GM12891 (cell line): Measurements from ENCODE around the gene TRUB1.
"Not testable (repeated sequence)": the region's sequence is repeated elsewhere in the genome, so short reads cannot be mapped to it uniquely, and the experiment has no call there.

Source experiments
- DNase-seq: peaks from one replicate; pipeline ENCODE4 v3.0.0; 2011; ENCODE audit warnings: low spot score; ENCODE audit not compliant: insufficient read length
- FAIRE-seq: peaks from 2 replicates; lab custom pipeline; 2011; peaks lifted over from hg19 to GRCh38; lab: Jason Lieb, UNC
- PAX5 ChIP-seq: IDR thresholded peaks from 2 replicates; pipeline ENCODE4 v1.6.1; 2011; ENCODE audit warnings: low read length, moderate library complexity, mild to moderate bottlenecking; ENCODE audit not compliant: insufficient read depth, severe bottlenecking
- POLR2A ChIP-seq: IDR thresholded peaks from 2 replicates; pipeline ENCODE4 v1.6.1; 2011; ENCODE audit warnings: low read depth, low read length, control low read depth
- POLR2AphosphoS5 ChIP-seq: IDR thresholded peaks from 2 replicates; pipeline ENCODE4 v1.6.1; 2011; ENCODE audit warnings: low read depth, low read length, control low read depth
- POU2F2 ChIP-seq: IDR thresholded peaks from 2 replicates; pipeline ENCODE4 v1.6.1; 2011; ENCODE audit warnings: low read depth, mild to moderate bottlenecking, control low read depth, low read length, moderate library complexity
- SPI1 ChIP-seq: IDR thresholded peaks from 2 replicates; pipeline ENCODE4 v1.6.1; 2011; ENCODE audit warnings: low read depth, low read length, control low read depth
- TAF1 ChIP-seq: IDR thresholded peaks from 2 replicates; pipeline ENCODE4 v1.6.1; 2011; ENCODE audit warnings: low read depth, low read length, control low read depth

TRUB1 gene

DNA sequence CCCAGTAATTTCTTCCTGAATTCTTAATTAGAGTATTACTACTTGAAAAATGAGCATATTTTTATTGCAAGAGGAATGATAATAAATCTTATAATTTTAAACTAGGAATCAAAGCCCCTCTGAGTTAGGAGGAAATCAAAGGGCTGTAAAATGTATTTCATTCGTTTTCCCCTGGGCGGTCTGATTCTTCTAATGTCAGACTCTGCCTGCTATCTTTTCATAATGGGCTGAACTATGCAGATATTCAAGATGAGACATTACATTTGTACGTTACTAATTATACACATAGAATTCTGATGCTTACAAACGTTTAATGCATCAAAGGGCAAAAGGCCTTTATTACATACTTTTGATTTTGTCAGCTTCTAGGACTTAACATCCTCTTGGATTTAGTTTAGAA lies 16.0 kb upstream of the TRUB1 start:
- DNase-seq (no peak), FAIRE-seq (no peak)
- no peak for TF ChIP-seq PAX5
- no peak for TF ChIP-seq TAF1
- no peak for TF ChIP-seq POLR2AphosphoS5
- TF ChIP-seq SPI1 = no peak
- TF ChIP-seq POLR2A = no peak
- no peak for TF ChIP-seq POU2F2

DNA sequence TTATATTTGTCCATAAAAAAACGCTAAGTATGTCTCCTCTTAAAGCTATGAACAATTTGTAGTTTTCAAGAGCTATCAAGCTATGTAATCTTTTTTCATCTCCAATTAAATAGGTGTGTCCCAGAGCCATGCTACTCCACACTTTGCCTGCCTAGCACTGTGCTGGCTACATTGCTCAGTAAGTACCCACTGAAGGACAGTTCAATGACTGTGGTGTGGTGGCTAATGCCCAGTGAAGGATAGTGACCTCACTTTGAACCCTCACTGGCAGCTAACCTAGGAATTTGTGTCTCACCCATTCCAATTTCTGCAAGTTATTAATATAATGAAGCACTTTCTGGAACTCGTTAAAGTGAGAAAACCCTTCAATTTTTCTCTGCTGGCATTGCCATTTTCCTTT lies 14.4 kb upstream of the TRUB1 start:
- TF ChIP-seq SPI1 = no peak
- no peak for TF ChIP-seq PAX5
- no peak for TF ChIP-seq TAF1
- TF ChIP-seq POLR2AphosphoS5 = no peak
- no peak for TF ChIP-seq POU2F2
- no peak for TF ChIP-seq POLR2A
- DNase-seq (no peak), FAIRE-seq (no peak)

DNA sequence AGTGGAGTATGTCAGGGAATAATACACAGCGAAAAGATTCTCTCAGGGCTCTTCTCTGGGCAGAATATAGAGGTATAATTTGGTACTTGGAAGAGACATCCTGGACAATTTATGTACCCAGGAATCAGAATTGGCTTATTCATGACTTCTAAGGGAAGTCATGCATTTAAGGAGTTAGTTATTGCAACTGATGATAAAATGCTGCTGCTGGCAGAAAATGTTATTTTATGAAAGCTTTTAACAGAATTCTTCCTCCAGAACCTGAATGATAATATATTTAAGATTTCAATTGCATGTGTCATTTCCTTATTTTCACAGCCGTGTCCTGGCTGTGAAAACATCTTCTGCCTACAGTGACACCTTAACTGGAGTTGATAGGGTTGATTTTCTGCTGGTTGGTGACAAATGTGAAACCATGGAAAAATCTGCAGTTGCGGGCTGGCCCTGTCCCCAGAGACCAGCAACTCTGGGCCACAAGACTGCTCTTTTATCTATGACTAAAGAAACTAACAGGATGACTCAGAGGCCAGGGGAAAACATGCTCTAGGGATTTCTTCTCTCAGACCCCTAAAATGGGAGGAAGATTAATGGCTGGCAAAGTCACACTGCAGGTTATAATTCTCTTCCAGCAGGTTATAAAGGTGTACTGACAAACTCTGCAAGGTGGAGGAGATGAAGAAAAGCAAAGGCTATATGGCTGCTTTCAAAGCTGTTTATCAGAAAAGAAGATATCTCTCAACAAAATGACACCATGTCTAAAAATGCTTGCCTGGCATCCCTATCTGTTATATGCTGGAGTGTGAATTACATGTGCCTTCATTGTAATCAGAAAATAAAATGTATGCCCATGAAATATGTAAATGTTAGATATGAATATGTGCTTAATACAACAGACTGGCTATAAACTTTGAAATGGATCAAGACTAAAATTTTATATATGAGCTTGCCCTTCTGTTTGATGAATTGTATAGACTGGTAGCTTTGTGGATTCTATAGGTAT lies 12.1 kb upstream of the TRUB1 start:
- DNase-seq (peak; percentile 2), FAIRE-seq (peak; percentile 76)
- TF ChIP-seq TAF1 = no peak
- TF ChIP-seq POLR2A = no peak
- no peak for TF ChIP-seq POLR2AphosphoS5
- no peak for TF ChIP-seq POU2F2
- TF ChIP-seq PAX5 = no peak
- TF ChIP-seq SPI1 = no peak

DNA sequence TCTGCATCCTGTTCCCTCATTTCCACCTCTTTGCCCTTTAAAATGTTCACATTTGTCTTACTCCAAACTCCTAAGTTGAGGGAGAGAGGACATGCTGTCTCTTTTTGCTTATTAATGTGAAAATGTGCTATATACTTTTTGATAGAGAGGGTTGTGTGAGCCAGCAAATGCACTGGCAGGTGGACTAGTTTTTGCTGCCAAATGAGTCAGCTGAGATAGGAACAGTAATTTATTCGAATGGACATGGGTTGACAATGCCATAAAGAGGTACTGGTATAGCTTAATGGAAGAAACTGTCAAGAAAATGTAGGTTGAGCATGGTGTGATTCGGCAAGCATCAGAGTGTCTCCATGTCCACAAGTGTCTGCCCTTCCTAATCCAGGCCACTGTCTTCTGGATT lies 9.2 kb upstream of the TRUB1 start:
- no peak for FAIRE-seq
- DNase-seq = no peak
- no peak for TF ChIP-seq PAX5
- TF ChIP-seq TAF1 = no peak
- no peak for TF ChIP-seq POLR2A

DNA sequence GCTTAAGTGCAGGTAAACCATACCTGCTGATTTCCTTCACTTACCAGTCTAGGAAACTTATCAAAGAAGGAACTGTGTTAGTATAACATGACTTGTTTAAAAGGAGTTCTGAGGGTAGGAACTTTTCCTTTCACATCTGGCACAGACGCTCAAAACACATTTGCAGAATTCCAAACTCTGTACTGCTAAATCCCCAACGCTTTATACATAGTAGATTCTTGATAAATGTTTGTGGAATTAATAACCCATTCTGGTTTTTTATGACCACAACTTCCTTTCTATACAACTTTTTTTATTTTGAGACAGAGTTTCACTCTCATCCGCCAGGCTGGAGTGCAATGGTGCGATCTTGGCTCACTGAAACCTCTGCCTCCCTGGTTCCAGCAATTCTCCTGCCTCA lies 7.7 kb upstream of the TRUB1 start:
- no peak for DNase-seq
- FAIRE-seq = no peak
- TF ChIP-seq POLR2AphosphoS5 (no peak), PAX5 (no peak), TAF1 (no peak), POLR2A (no peak), POU2F2 (no peak), SPI1 (no peak)

DNA sequence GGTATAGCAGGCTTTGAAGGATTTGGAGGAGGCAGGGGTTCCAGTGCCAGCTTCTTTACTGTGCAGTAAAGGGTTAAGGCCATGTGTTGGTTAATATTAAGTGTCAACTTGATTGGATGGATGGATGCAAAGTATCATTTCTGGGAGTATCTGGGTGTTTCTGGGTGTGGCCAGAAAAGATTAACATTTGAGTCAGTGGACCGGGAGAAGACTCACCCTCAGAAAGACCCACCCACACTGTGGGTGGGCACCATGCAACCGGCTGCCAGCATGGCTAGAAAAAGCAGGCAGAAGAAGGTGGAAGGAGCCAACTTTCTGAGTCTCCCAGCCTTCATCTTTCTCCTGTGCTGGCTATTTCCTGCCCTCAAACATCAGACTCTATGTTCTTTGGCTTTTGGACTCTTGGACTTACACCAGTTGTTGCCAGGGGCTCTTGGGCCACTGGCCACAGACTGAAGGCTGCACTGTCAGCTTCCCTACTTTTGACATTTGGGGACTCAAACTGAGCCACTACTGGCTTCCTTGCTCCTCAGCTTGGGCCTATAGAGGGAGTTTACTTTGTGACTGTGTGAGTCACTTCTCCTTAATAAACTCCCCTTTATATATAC lies 6.8 kb upstream of the TRUB1 start:
- no peak for DNase-seq
- no peak for FAIRE-seq
- TF ChIP-seq PAX5 = no peak
- no peak for TF ChIP-seq POLR2A
- no peak for TF ChIP-seq SPI1
- TF ChIP-seq TAF1 = no peak
- no peak for TF ChIP-seq POLR2AphosphoS5
- TF ChIP-seq POU2F2 = no peak

DNA sequence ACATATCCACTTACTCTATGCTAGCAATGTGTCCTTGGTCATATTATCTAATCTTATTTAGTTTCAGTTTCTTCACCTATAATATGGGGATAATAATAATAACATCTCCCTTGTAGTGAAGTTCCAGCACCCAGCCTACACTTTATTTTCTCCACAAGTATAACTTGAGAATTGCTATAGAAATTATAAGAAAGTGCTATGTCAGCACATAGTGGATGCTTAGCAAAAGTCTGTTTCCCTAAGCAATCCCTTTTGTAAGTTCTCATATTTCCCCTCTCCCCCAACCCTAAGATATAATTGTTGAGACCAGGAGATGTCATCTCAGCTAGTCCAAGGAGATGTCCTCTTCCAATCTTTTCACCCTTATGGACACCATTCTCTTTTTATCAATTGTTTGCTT lies 5.8 kb upstream of the TRUB1 start:
- FAIRE-seq = no peak
- no peak for DNase-seq
- TF ChIP-seq PAX5 = no peak
- no peak for TF ChIP-seq SPI1
- no peak for TF ChIP-seq POLR2A
- no peak for TF ChIP-seq POLR2AphosphoS5
- no peak for TF ChIP-seq TAF1
- TF ChIP-seq POU2F2 = no peak

DNA sequence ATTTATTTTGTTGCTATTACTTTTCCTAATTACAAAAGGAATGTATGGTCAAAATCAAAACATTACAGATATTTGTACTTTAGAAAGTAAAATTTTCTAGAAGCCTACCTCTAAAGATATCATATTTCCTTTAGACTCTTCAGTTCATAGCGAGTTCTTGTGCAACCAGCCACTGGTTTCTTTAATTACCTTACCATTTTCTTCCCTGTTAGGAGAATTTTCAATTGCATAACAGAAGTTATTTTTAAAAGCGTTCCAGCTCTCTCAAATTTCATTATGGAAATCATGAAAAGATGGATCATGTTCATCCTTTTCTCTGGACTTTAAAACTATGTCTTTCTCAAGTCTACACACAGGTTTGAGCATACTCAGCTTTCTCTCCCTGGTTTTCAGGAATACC lies 5.0 kb upstream of the TRUB1 start:
- FAIRE-seq = no peak
- TF ChIP-seq POU2F2 = no peak
- TF ChIP-seq TAF1 = no peak
- no peak for TF ChIP-seq POLR2A
- no peak for TF ChIP-seq PAX5
- no peak for TF ChIP-seq POLR2AphosphoS5
- TF ChIP-seq SPI1 = no peak

DNA sequence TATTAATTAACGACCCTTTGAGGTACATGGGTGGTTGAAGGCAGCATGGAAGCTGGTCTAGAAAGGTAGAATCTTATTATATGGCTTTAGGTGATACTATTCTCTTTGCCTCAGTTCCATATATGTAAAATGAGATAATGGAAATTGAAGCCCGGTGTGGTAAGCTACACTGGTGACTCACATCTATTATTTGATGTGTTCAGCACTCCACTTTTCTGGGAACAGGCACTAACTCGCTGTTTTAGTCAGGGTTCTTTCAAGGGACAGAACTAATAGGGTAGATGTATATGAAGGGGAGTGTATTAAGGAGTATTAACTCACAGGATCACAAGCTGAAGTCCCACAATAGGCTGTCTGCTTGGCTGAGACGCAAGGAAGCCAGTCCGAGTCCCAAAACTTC lies 4.4 kb upstream of the TRUB1 start:
- TF ChIP-seq TAF1 = no peak
- no peak for TF ChIP-seq PAX5
- TF ChIP-seq POLR2A = no peak
- no peak for TF ChIP-seq POU2F2
- TF ChIP-seq SPI1 = no peak
- no peak for TF ChIP-seq POLR2AphosphoS5
- DNase-seq (no peak), FAIRE-seq (no peak)

More for the DNA sequence above, 5.0 kb upstream of the TRUB1 start:
- no peak for DNase-seq

DNA sequence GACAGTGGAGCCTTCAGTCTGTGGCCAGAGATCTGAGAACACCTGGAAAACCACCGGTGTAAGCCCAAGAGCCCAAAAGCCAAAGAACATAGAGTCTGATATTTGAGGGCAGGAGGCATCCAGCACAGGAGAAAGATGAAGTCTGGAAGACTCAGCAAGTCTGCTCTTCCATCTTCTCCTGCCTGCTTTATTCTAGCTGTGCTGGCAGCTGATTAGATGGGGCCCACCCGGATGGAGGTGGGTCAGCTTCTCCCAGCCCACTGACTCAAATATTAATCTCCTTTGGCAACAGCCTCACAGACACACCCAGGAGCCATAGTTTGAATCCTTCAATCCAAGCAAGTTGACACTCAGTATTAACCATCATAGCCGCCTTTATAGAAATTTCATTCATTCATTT lies 4.0 kb upstream of the TRUB1 start:
- DNase-seq, FAIRE-seq: not testable (repeated sequence)
